C4-2B (cell line): ENCODE data around the gene CTU2.
A peak's percentile ranks its signal among the peaks of the same experiment; 100 is the strongest.

Source experiments
- ZFX ChIP-seq: fragments of 450-650 bp; IDR thresholded peaks from 2 replicates; pipeline ENCODE4 v1.6.1; 2017
- TF ChIP-seq, protein P1 (sequence below): fragments of 450-650 bp; conservative IDR thresholded peaks from 2 replicates; pipeline ENCODE4 v1.5.1; 2017; ENCODE audit warnings: mild to moderate bottlenecking

DNA sequence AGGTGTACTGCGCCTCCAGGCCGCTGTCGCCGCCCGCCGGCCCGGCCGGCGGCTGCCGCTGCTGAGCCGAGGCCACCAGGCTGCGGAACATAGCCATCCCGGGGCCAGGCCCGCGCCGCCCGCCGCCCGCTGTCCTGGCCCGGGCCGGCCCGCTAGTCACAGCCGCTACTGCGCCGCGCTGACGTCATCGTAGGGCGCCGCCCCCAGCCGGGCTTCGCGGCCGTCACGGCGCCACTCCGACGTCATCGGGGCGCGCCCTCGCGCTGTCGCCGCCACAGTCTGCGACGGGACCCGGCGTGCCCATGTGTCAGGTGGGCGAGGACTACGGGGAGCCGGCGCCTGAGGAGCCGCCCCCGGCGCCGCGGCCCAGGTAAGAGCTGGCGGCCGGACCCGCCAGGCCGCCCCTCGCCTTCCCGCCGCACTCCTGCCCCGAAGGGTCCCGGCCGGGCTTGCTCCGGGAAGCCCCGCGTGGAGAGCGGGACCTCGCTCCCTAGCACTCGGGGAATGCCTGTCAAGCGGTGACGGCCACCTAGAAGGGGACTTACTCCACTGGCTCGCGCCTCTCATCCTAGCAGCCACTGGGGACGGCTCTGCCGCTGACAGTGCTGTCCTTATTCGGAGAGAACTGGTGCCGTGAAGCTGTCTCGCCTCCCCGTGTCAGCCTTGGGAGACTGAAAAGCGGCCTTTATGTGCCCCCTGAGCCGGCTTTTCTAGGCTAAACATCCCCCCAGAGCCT is at the start of gene CTU2, which contains the start of gene RNF166:
- TF ChIP-seq, protein P1, sequence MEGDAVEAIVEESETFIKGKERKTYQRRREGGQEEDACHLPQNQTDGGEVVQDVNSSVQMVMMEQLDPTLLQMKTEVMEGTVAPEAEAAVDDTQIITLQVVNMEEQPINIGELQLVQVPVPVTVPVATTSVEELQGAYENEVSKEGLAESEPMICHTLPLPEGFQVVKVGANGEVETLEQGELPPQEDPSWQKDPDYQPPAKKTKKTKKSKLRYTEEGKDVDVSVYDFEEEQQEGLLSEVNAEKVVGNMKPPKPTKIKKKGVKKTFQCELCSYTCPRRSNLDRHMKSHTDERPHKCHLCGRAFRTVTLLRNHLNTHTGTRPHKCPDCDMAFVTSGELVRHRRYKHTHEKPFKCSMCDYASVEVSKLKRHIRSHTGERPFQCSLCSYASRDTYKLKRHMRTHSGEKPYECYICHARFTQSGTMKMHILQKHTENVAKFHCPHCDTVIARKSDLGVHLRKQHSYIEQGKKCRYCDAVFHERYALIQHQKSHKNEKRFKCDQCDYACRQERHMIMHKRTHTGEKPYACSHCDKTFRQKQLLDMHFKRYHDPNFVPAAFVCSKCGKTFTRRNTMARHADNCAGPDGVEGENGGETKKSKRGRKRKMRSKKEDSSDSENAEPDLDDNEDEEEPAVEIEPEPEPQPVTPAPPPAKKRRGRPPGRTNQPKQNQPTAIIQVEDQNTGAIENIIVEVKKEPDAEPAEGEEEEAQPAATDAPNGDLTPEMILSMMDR: no peak
- TF ChIP-seq ZFX: peak; percentile 83; the same call in 1 of the 2 replicates
